HepG2 (cell line): ENCODE measurements around the gene MAP3K2. TPM values are rescaled to one million over a fixed set of nuclear protein-coding genes. Genes with fewer than 3 reads are reported as not detected.

Experiments
- BHLHE40 ChIP-seq: IDR thresholded peaks from 2 replicates; pipeline ENCODE4 v1.6.1; 2011; ENCODE audit warnings: low read length, improper control_type of control experiment
- DMTF1 ChIP-seq: sonication (generic); formaldehyde crosslinking; IDR thresholded peaks from 2 replicates; pipeline ENCODE4 v1.4.0; 2020; ENCODE audit warnings: mild to moderate bottlenecking, missing genetic modification reagents
- ELF3 ChIP-seq: IDR thresholded peaks from 2 replicates; pipeline ENCODE4 v1.6.1; 2016; ENCODE audit warnings: missing genetic modification reagents, missing compliant biosample characterization
- GATAD2A ChIP-seq: IDR thresholded peaks from 2 replicates; pipeline ENCODE4 v1.6.1; 2016
- GPBP1L1 ChIP-seq: sonication (generic); formaldehyde crosslinking; IDR thresholded peaks from 2 replicates; pipeline ENCODE4 v1.5.0; 2020; ENCODE audit warnings: mild to moderate bottlenecking, missing genetic modification reagents
- IKZF4 ChIP-seq: sonication (generic); formaldehyde crosslinking; IDR thresholded peaks from 2 replicates; pipeline ENCODE4 v1.5.1; 2020; ENCODE audit warnings: borderline replicate concordance, mild to moderate bottlenecking, low read depth, missing genetic modification reagents; ENCODE audit errors: not compliant biosample characterization
- KLF13 ChIP-seq: sonication (generic); formaldehyde crosslinking; IDR thresholded peaks from 2 replicates; pipeline ENCODE4 v1.4.0; 2020; ENCODE audit warnings: mild to moderate bottlenecking, missing genetic modification reagents
- KMT2B ChIP-seq: IDR thresholded peaks from 2 replicates; pipeline ENCODE4 v1.6.1; 2016; ENCODE audit warnings: missing genetic modification reagents, missing compliant biosample characterization
- NCOA2 ChIP-seq: sonication (generic); formaldehyde crosslinking; IDR thresholded peaks from 2 replicates; pipeline ENCODE4 v1.8.0; 2022; ENCODE audit warnings: inconsistent platforms
- PRDM10 ChIP-seq: sonication (generic); formaldehyde crosslinking; IDR thresholded peaks from 2 replicates; pipeline ENCODE4 v1.4.0; 2020; ENCODE audit warnings: low read depth, missing genetic modification reagents
- RBM39 ChIP-seq: fragments of 200-400 bp; formaldehyde crosslinking; IDR thresholded peaks from one replicate; pipeline ENCODE4 v1.6.1; 2018; ENCODE audit warnings: antibody characterized with exemption, mild to moderate bottlenecking, low read depth, low read length; ENCODE audit not compliant: poor library complexity, severe bottlenecking
- REL ChIP-seq: sonication (generic); formaldehyde crosslinking; conservative IDR thresholded peaks from 2 replicates; pipeline ENCODE4 v1.8.0; 2022; ENCODE audit warnings: mild to moderate bottlenecking, missing genetic modification reagents, moderate library complexity
- RFX3 ChIP-seq: IDR thresholded peaks from 2 replicates; pipeline ENCODE4 v1.6.1; 2016; ENCODE audit warnings: missing biosample characterization, missing genetic modification reagents
- RORA ChIP-seq: sonication (generic); formaldehyde crosslinking; IDR thresholded peaks from 2 replicates; pipeline ENCODE4 v1.5.0; 2020; ENCODE audit warnings: mild to moderate bottlenecking, missing genetic modification reagents, moderate library complexity
- TCF7 ChIP-seq: sonication (generic); IDR thresholded peaks from 2 replicates; pipeline ENCODE4 v1.6.1; 2016; ENCODE audit warnings: antibody characterized with exemption, low read depth
- YEATS2 ChIP-seq: sonication (generic); formaldehyde crosslinking; IDR thresholded peaks from 2 replicates; pipeline ENCODE4 v1.4.0; 2020; ENCODE audit warnings: missing genetic modification reagents, borderline replicate concordance
- ZFP41 ChIP-seq: sonication (generic); formaldehyde crosslinking; IDR thresholded peaks from 2 replicates; pipeline ENCODE4 v1.4.0; 2020; ENCODE audit warnings: mild to moderate bottlenecking, missing genetic modification reagents, borderline replicate concordance
- ZNF10 ChIP-seq: sonication (generic); formaldehyde crosslinking; IDR thresholded peaks from 2 replicates; pipeline ENCODE4 v1.4.0; 2020; ENCODE audit warnings: mild to moderate bottlenecking, low read depth, missing genetic modification reagents, borderline replicate concordance
- ZNF276 ChIP-seq: sonication (generic); formaldehyde crosslinking; IDR thresholded peaks from 2 replicates; pipeline ENCODE4 v1.4.0; 2020; ENCODE audit warnings: mild to moderate bottlenecking, low read depth, missing genetic modification reagents
- ZNF629 ChIP-seq: sonication (generic); formaldehyde crosslinking; conservative IDR thresholded peaks from 2 replicates; pipeline ENCODE4 v1.5.0; 2020; ENCODE audit warnings: missing genetic modification reagents
- polyA plus RNA-seq, 8 experiments: library from polyadenylated mRNA; depleted of rRNA in 3 of 8; stranded (reverse) in 7 of 8; unstranded in 1 of 8; fragments of >200 nt; fragmentation: Illumina TruSeq in 4 of 8; extraction: Trizol in 4 of 8; gene quantifications; 2 replicates each; pipeline versions ENCODE4 v1.2.1 to v1.2.3, GENCODE V29; 2011 to 2016; ENCODE audit warnings: low read depth in 4 of 8, missing spikeins in 1 of 8, mixed read lengths in 1 of 8; ENCODE audit not compliant: insufficient read depth in 1 of 8
- total RNA-seq, 5 experiments: library from RNA; depleted of rRNA; stranded (reverse); fragments of >200 nt; fragmentation: Illumina TruSeq; extraction: Trizol; gene quantifications; 2 replicates each; pipeline ENCODE4 v1.2.3, GENCODE V29; 2016; ENCODE audit warnings: low read depth in 1 of 5

Gene MAP3K2
- total and polyA plus RNA-seq, 2 of the 13 experiments (the other 11 are each of a cell fraction or from before 2014, with no cell fraction given), result 12.2 to 37.2 TPM

DNA sequence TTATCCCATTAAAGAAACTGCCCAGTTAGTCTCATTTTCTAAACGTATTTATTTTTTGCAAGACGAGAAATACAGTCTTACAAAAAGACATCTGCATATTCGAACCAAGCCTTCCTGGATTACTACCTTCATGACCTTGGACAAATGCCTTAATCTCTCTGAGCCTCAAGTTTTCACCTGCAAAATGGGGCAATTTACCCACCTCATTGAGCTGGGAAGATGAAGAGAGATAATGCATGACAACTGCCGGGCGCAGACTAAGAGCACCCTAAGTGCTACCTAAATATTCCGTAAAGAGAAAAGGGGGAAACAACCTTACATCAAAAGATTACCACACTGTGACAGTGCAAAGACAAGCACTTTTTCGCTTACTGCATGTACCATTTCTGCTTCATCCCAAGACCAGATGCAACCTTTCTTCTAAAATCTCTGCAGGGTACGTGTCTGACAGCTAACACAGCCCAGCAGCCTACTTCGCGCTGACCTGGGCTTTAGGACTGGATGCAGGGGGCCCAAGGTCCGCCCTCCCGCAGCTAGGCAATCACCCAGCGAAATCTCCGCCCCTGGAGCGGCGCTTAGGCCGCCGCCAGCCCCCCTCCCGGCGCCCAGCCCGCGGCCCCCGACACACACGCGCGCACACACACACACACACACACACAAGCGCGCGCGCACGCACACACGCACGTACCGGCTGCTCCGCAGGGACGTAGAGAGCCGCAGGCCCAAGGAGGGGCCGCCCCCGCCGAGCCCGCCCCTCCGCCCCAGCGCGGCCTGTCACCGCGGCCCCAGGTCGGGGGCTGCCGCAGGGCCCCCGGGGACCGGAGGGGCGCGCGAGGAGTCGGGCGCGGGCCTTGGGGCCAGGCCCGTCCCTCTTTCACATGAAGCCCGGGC, 766 bp downstream of the MAP3K2 start (continued):
- TF ChIP-seq PRDM10 (peak; percentile 33; the same call in 1 of the 2 replicates), RBM39 (no peak), KLF13 (no peak), YEATS2 (peak; percentile 57; the same call in 1 of the 2 replicates), RFX3 (CRISPR knock-in tag) (0 out of 2 replicates have a peak, but pooled peaks have one; percentile 17), GATAD2A (CRISPR knock-in tag) (peak; percentile 27; the same call in 1 of the 2 replicates), ZFP41 (CRISPR knock-in tag) (no peak), BHLHE40 (peak; percentile 64), IKZF4 (CRISPR knock-in tag) (peak; percentile 26), RORA (no peak), GPBP1L1 (CRISPR knock-in tag) (no peak), REL (no peak), ZNF276 (no peak), ZNF629 (CRISPR knock-in tag) (peak; percentile 92), DMTF1 (CRISPR knock-in tag) (no peak), ELF3 (CRISPR knock-in tag) (no peak; the same call in 1 of the 2 replicates), NCOA2 (CRISPR knock-in tag) (peak; percentile 39; the same call in 1 of the 2 replicates), TCF7 (no peak), KMT2B (peak; percentile 85), ZNF10 (CRISPR knock-in tag) (no peak)
